Liver (tissue), 9 donors: ENCODE measurements around the gene GDF11. TPM values are rescaled to one million over a fixed set of nuclear protein-coding genes. Genes with fewer than 3 reads are reported as not detected.

Source experiments
- DNase-seq: peaks from one replicate; pipeline ENCODE4 v3.0.0-alpha.2; 2017; ENCODE audit warnings: low spot score
- H3K27ac ChIP-seq, 2 donors: one replicate each; pipeline ENCODE4 v1.7.0; 2013; ENCODE audit warnings: inconsistent platforms in 2 of 2, low read length in 2 of 2, control low read depth in 1 of 2, low read depth in 1 of 2, mild to moderate bottlenecking in 1 of 2
- H3K27me3 ChIP-seq, 4 donors: one replicate each; pipeline versions ENCODE4 v1.6.1 to v1.7.0; 2013; ENCODE audit warnings: low read length in 3 of 4, inconsistent platforms in 1 of 4, mild to moderate bottlenecking in 1 of 4, moderate library complexity in 1 of 4; ENCODE audit not compliant: control insufficient read depth in 4 of 4, insufficient read depth in 4 of 4
- H3K36me3 ChIP-seq, 4 donors: one replicate each; pipeline versions ENCODE4 v1.6.1 to v1.7.0; 2013; ENCODE audit warnings: low read length in 3 of 4, mild to moderate bottlenecking in 3 of 4, low read depth in 1 of 4, moderate library complexity in 1 of 4; ENCODE audit not compliant: control insufficient read depth in 4 of 4, insufficient read depth in 3 of 4
- H3K4me1 ChIP-seq, 4 donors: one replicate each; pipeline versions ENCODE4 v1.6.1 to v1.7.0; 2013; ENCODE audit warnings: low read length in 3 of 4, mild to moderate bottlenecking in 3 of 4, moderate library complexity in 1 of 4; ENCODE audit not compliant: control insufficient read depth in 4 of 4, insufficient read depth in 4 of 4
- H3K4me3 ChIP-seq, 3 donors: one replicate each; pipeline versions ENCODE4 v1.6.1 to v1.7.0; 2013; ENCODE audit warnings: low read length in 3 of 3, control low read depth in 1 of 3, low read depth in 1 of 3, mild to moderate bottlenecking in 1 of 3
- H3K9ac ChIP-seq, 2 donors: one replicate each; pipeline ENCODE4 v1.7.0; 2013; ENCODE audit warnings: low read length in 2 of 2, mild to moderate bottlenecking in 2 of 2, moderate library complexity in 2 of 2, control low read depth in 1 of 2, low read depth in 1 of 2
- H3K9me3 ChIP-seq, 4 donors: one replicate each; pipeline versions ENCODE4 v1.6.1 to v1.7.0; 2013; ENCODE audit warnings: low read length in 3 of 4; ENCODE audit not compliant: control insufficient read depth in 4 of 4
- FOXA2 ChIP-seq: IDR thresholded peaks from 2 replicates; pipeline ENCODE4 v1.6.1; 2016; ENCODE audit warnings: antibody characterized with exemption
- GABPA ChIP-seq, 2 donors: IDR thresholded peaks in 1 of 2; conservative IDR thresholded peaks in 1 of 2; 2 replicates each; pipeline ENCODE4 v1.6.1; 2016; ENCODE audit warnings: antibody characterized with exemption in 2 of 2, mild to moderate bottlenecking in 1 of 2, moderate library complexity in 1 of 2
- HNF4A ChIP-seq, 2 donors: conservative IDR thresholded peaks; 2 replicates each; pipeline ENCODE4 v1.6.1; 2016; ENCODE audit warnings: antibody characterized with exemption in 2 of 2, mild to moderate bottlenecking in 2 of 2
- HNF4G ChIP-seq: IDR thresholded peaks from 2 replicates; pipeline ENCODE4 v1.6.1; 2016; ENCODE audit warnings: antibody characterized with exemption
- NR2F2 ChIP-seq: IDR thresholded peaks from 2 replicates; pipeline ENCODE4 v1.6.1; 2016; ENCODE audit warnings: antibody characterized with exemption
- RAD21 ChIP-seq, 2 donors: IDR thresholded peaks; 2 replicates each; pipeline ENCODE4 v1.6.1; 2016; ENCODE audit warnings: antibody characterized with exemption in 2 of 2, mild to moderate bottlenecking in 2 of 2
- RXRA ChIP-seq, 2 donors: IDR thresholded peaks; 2 replicates each; pipeline ENCODE4 v1.6.1; 2017 to 2018; ENCODE audit warnings: antibody characterized with exemption in 2 of 2, mild to moderate bottlenecking in 1 of 2
- SP1 ChIP-seq: IDR thresholded peaks from 2 replicates; pipeline ENCODE4 v1.6.1; 2018; ENCODE audit warnings: antibody characterized with exemption, mild to moderate bottlenecking
- TAF1 ChIP-seq: conservative IDR thresholded peaks from 2 replicates; pipeline ENCODE4 v1.6.1; 2016; ENCODE audit warnings: antibody characterized with exemption, mild to moderate bottlenecking
- YY1 ChIP-seq: IDR thresholded peaks from 2 replicates; pipeline ENCODE4 v1.6.1; 2016; ENCODE audit warnings: antibody characterized with exemption, mild to moderate bottlenecking
- WGBS: extraction: QIAGEN DNeasy Blood & Tissue Kit; methylation state at CpG from one replicate; pipeline ENCODE4 v1.1.7; 2013; 5-methylcytosine and 5-hydroxymethylcytosine counted together
- polyA plus RNA-seq, 2 donors: library from polyadenylated mRNA; stranded (reverse) in 1 of 2; unstranded in 1 of 2; fragments of 200-250 nt in 1 of 2; fragments of >200 nt in 1 of 2; fragmentation: Nextera tagmentation in 1 of 2; extraction: Ambion mirVana in 1 of 2; gene quantifications; one replicate each; pipeline versions ENCODE4 v1.2.1 to v1.2.3, GENCODE V29; 2013 to 2015
- total RNA-seq, 2 donors: library from RNA; depleted of rRNA; stranded (reverse); fragments of >200 nt; gene quantifications; one replicate each; pipeline ENCODE4 v1.2.3, GENCODE V29; 2014
- TF ChIP-seq, protein P1 (sequence below): fragments of 150-350 bp; IDR thresholded peaks from 2 replicates; pipeline ENCODE4 v1.5.1; 2017; ENCODE audit warnings: improper control_type of control experiment, low read depth, low read length; ENCODE audit not compliant: missing input control
- TF ChIP-seq, protein P2 (sequence below): IDR thresholded peaks from 2 replicates; pipeline ENCODE4 v1.6.1; 2016; ENCODE audit warnings: antibody characterized with exemption
- donor health status: healthy.
- donor health status: healthy.
- donor health status: healthy.
- donor health status: healthy.
- donor health status: healthy.

The GDF11 gene
- total and polyA plus RNA-seq, 4 donors, result 0.40 to 5.0 (median 0.70) TPM

DNA sequence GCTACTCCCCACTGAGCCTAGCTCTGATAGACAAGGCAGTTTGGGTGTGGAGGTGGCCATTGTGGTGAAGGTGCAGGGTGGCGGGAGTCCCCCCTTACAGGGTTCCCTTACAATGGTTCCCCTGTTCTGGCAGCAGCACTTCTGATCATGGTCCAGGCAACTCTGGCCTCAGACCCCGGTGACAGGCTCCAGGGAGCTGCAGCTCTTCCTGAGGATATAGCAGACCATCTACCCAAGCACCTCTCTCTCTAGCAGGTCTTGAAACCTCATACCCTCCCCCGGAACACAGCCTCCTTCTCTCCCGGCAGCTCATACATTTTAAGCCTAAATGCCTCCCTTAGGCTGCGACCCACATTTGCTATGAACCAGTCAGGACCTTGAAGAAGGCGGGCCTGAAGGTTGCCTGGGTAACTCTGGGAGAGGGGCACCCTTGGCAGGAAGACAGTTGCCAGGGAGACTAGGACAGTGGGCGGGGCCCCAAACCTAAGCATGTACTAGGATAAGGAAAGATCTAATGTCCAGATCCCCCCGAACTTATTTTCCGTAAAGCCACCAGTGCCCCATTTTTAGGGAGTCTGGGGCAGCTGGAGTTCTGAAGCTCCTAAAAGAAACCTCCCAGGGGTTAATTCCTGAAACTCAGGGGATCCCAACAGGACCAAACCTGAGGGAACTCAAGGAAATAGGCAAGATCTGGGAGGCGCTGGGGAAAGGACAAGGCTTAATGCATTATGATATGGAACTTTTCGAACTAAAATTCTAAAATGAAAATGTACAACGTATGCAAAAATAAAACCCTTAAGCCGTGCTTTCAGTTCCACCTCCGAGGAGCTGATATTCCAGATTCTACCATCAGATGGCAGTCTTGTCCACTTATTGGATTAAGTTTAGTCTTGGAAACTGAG lies 4.5 kb upstream of the GDF11 start:
- H3K36me3 ChIP-seq, result no peaks in the 10 kb centered on the region
- H3K9ac ChIP-seq, result peak overlapping the region; percentile 49 to 75
- WGBS, result 9% methylated on average over 14 of the region's 14 CpGs
- DNase-seq, result peak; percentile 75
- no peaks in the 10 kb centered on the region for H3K9me3 ChIP-seq
- TF ChIP-seq RAD21 (IDR thresholded peaks at IDR 0.05), result peak; percentile 91 to 93
- peak; percentile 7 for TF ChIP-seq SP1
- no peak for TF ChIP-seq GABPA (IDR thresholded peaks at IDR 0.05 in 1 of 2, conservative IDR thresholded peaks at IDR 0.05 in 1 of 2)
- no peak for TF ChIP-seq NR2F2
- TF ChIP-seq, protein P1, sequence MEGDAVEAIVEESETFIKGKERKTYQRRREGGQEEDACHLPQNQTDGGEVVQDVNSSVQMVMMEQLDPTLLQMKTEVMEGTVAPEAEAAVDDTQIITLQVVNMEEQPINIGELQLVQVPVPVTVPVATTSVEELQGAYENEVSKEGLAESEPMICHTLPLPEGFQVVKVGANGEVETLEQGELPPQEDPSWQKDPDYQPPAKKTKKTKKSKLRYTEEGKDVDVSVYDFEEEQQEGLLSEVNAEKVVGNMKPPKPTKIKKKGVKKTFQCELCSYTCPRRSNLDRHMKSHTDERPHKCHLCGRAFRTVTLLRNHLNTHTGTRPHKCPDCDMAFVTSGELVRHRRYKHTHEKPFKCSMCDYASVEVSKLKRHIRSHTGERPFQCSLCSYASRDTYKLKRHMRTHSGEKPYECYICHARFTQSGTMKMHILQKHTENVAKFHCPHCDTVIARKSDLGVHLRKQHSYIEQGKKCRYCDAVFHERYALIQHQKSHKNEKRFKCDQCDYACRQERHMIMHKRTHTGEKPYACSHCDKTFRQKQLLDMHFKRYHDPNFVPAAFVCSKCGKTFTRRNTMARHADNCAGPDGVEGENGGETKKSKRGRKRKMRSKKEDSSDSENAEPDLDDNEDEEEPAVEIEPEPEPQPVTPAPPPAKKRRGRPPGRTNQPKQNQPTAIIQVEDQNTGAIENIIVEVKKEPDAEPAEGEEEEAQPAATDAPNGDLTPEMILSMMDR, result peak; percentile 97
- H3K4me3 ChIP-seq, result peak overlapping the region; percentile 40 to 47 (median 46)
- peaks cover 0 to 17% (median 10%) of the 10 kb centered on the region in 4 donors for H3K4me1 ChIP-seq
- H3K27ac ChIP-seq, result peak overlapping the region; percentile 27 to 68
- H3K27me3 ChIP-seq, result peaks cover 0 to 5% (median 0%) of the 10 kb centered on the region in 4 donors

DNA sequence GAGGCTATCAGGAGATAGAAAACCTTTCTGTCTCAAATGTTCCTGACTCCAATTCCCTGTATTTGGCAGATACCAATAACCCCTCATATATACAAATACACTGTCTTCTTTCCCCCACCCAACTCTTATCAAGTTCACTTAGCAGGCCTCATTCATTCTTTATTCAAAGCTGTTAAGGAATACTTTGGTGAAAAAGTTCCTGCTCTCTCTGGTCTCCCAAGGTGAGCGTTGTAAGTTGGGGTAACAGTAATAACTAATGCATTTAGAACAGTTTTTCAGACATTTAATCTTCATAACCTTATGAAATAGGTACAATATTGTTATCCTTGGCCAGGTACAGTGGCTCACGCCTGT lies 3.9 kb upstream of the GDF11 start:
- H3K27me3 ChIP-seq, result peaks cover 0 to 5% (median 0%) of the 10 kb centered on the region in 4 donors
- no peak overlapping the region for H3K27ac ChIP-seq

DNA sequence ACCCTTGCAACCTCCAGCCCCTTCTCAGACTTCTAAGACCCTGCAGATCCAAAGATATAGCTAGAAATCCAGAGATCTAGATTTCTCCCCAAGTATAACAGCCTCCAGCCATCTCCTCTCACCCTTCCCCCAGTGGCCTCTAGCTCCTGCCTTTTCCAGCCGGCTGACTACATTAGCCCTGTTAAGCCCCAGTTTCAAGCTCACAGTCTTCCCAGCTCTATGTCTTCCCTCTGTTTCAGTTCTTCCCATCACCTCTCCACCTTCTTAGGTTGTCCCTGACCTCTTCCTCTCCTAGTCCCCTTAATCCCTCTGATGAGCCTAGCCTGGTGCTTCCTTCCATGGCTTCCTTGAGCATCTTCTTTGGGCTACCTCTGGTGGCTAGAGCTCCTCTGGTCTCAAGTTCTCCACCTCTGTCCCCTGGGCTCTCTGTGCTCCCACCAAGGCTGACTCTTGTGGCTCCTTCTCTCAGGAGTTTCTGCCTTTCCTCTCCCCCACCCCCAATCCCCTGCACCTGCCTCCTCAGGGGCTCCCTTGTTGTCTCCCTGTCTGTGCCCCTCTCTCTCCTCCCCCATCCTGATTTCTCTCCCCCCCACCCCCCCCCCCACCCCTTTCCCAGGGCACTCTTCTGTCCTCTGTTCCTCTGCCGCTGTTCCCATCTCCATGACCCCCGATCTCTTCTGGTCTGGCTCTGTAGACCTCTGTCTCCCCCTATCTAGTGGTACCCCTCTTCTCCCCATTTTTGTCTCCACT lies 816 bp upstream of the GDF11 start:
- WGBS, result 39% methylated on average over 3 of the region's 3 CpGs
- Histone ChIP-seq H3K9ac (no peak overlapping the region), H3K4me3 (peak overlapping the region in 1 of 3 donors; percentile 63), H3K36me3 (no peaks in the 10 kb centered on the region), H3K27ac (no peak overlapping the region), H3K4me1 (peaks cover 0 to 23% (median 14%) of the 10 kb centered on the region in 4 donors), H3K27me3 (peaks cover 0 to 5% (median 0%) of the 10 kb centered on the region in 4 donors), H3K9me3 (no peaks in the 10 kb centered on the region)
- TF ChIP-seq GABPA (IDR thresholded peaks at IDR 0.05 in 1 of 2, conservative IDR thresholded peaks at IDR 0.05 in 1 of 2), result no peak
- TF ChIP-seq, protein P1, result no peak
- no peak for TF ChIP-seq HNF4A (conservative IDR thresholded peaks at IDR 0.05)
- no peak for TF ChIP-seq RAD21 (IDR thresholded peaks at IDR 0.05)
- TF ChIP-seq TAF1, result no peak
- TF ChIP-seq, protein P2, sequence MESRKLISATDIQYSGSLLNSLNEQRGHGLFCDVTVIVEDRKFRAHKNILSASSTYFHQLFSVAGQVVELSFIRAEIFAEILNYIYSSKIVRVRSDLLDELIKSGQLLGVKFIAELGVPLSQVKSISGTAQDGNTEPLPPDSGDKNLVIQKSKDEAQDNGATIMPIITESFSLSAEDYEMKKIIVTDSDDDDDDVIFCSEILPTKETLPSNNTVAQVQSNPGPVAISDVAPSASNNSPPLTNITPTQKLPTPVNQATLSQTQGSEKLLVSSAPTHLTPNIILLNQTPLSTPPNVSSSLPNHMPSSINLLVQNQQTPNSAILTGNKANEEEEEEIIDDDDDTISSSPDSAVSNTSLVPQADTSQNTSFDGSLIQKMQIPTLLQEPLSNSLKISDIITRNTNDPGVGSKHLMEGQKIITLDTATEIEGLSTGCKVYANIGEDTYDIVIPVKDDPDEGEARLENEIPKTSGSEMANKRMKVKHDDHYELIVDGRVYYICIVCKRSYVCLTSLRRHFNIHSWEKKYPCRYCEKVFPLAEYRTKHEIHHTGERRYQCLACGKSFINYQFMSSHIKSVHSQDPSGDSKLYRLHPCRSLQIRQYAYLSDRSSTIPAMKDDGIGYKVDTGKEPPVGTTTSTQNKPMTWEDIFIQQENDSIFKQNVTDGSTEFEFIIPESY, result no peak
- TF ChIP-seq FOXA2, result no peak
- TF ChIP-seq HNF4G, result no peak
- no peak for TF ChIP-seq RXRA (IDR thresholded peaks at IDR 0.05)
- no peak for TF ChIP-seq YY1
- no peak for DNase-seq

More for the DNA sequence above, 3.9 kb upstream of the GDF11 start:
- Histone ChIP-seq H3K4me1 (peaks cover 0 to 23% (median 14%) of the 10 kb centered on the region in 4 donors), H3K9ac (no peak overlapping the region), H3K36me3 (no peaks in the 10 kb centered on the region), H3K9me3 (no peaks in the 10 kb centered on the region), H3K4me3 (no peak overlapping the region)
- 85% methylated on average over 2 of the region's 2 CpGs for WGBS
- DNase-seq, result no peak
- TF ChIP-seq RAD21 (IDR thresholded peaks at IDR 0.05), result no peak
- TF ChIP-seq NR2F2, result no peak
- TF ChIP-seq, protein P1, result no peak
- TF ChIP-seq RXRA (IDR thresholded peaks at IDR 0.05), result no peak
- no peak for TF ChIP-seq TAF1
